ENCODE data around the gene EIF4G3.
A peak's percentile ranks its signal among the peaks of the same experiment; 100 is the strongest.
"Not testable (repeated sequence)": the region's sequence is repeated elsewhere in the genome, so short reads cannot be mapped to it uniquely, and the experiment has no call there.

The EIF4G3 gene

DNA sequence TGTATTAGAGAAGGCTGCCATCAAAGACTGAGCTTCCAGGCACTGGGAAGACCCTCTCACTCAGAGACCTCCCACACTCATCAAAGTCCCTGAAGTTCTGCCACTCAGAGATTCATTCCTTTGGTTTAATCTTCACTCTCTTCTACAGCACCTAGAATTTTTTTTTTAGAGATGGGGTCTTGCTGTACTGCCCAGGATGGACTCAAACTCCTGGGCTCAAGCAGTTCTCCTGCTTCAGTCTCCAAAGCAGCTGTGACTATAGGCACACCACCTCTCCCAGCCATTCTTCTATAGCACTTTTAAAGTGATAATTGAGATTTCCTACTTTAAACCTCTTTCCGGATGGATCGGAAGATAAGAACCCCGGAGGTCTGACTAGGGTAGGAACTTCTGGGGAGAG, 385.9 kb downstream of the EIF4G3 start:
- DNase-seq: no peak

GRCh38 chr1:20789598-20789997, 387.1 kb downstream of the EIF4G3 start:
- not testable (repeated sequence) for DNase-seq

- DNase-seq: no peak
Measured at GRCh38 chr1:20787840-20788795, 388.6 kb downstream of the EIF4G3 start.

DNA sequence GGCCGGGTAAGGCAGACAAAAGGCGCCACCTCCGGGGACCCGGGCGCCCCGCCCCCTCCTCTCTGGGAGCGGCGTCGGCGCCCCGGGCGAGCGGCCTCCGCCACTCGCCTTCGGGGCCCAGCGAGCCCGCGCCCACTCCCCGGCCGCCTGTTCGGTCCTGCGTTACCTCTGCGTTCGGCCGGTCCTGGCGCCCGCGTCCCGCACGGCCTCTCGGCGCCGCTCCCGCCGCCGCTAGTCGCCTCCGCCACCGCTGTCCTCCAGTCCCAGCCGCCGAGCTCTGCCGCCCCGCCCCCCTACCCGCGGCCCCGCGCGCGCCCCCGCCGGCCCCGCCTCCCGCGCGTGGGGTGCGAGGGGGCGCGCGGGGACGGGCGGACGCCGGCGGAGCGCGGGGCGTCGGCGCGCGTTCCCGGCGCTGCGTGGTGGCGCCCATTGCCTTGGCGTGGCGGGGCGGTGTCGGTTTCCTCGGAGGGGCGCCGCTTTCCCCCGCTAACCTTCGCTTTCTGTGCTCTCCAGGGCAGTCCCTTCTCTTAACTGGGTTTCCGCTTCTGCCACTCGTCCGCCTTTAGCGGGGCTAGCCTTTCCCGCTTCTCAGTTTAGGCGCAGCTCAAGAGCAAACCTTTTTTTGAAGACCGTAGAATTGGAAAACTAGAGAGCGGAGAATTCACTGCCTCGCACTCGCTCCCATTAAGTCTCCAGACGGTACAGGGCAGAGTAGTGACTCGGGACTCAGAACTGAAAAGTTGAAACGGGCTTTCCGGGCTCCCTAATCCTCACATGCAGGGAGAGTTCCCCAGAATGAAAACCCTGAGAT, 389.5 kb downstream of the EIF4G3 start, which contains the start of gene HP1BP3:
Gene HP1BP3, minus strand, starts transcription at position 279 of the 811 bp plus-strand sequence. CDS start 6,867 bp downstream, outside the sequence.
- DNase-seq: no peak

GRCh38 chr1:20786253-20787028, 390.3 kb downstream of the EIF4G3 start:
- peak; percentile 72 for DNase-seq

GRCh38 chr1:20785907-20786252, 390.8 kb downstream of the EIF4G3 start:
- DNase-seq: no peak

DNA sequence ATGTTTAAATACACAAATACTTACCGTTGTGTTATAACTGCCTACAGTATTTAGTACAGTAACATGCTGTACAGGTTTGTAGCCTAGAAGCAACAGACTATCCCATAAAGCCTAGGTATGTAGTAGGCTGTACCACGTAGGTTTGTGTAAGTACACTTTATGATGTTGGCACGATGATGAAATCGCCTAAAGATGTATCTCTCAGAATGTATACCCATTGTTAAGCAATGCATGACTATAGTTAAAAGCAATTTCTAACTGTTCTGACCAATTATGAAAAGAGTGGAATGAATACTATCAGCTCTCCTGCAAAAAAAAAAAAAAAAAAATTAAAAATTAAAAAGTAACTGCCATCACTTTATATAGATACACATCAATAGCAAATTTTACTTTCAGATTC, 401.0 kb downstream of the EIF4G3 start:
- no peak for DNase-seq

DNA sequence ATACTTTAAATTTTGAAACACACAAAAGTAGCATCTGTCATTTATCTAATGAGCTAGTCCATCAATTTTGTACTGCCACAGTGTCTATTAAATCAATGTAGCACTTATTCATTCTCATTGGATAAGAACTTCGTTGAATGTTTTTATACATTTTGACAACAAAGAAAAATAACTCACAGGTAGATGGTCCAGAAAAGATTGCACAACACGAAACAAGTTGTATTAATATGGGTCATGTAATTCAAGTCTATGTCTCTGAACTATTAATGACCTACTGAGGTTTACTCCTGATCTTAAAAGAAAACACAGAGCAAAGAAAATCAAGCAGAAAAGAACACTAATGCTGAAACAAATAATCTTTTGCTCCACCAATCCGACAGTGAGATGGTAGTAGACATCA, 404.9 kb downstream of the EIF4G3 start:
- DNase-seq: no peak

GRCh38 chr1:20770314-20771087, 406.2 kb downstream of the EIF4G3 start:
- DNase-seq: no peak

DNA sequence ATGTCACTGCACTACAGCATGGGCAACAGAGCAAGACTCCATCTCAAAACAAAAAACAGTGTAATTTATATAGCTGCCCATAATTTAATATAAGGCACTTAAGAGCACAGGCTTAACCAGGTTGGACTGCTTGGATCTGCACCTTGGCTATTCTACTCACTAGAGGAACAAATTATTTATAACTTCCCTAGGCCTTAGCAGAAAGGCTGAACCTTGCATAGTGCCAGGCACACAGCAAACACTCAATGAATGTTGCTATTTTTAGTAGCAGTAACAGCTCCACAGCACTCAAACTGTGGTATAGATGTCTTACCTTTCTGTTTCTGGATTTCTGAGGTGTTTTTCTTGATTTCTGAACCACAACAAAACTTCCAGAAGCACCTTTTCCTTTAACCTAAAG, 409.4 kb downstream of the EIF4G3 start:
- DNase-seq: no peak

- DNase-seq: no peak
Measured at GRCh38 chr1:20763417-20763816, 413.3 kb downstream of the EIF4G3 start.

DNA sequence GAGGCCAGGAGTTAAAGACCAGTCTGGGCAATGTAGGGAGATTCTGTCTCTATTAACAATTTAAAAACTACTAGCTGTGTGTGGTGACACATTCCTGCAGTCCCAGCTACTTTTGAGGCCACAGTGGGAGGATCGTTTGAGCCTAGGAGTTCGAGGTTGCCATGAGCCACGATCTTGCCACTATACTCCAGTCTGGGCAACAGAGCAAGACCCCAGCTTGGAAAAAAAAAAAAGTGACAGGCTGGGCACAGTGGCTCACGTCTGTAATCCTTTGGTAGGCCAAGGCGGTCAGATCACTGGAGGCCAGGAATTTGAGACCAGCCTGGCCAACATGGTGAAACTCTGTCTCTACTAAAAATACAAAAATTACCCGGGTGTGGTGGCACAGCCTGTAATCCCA, 416.4 kb downstream of the EIF4G3 start:
- DNase-seq: no peak
